Kidney glomerular epithelial cell (primary cell): ENCODE measurements around the gene ZNF469.
A peak's percentile ranks its signal among the peaks of the same experiment; 100 is the strongest.

Experiments used
- DNase-seq: peaks from one replicate; lab custom pipeline; 2025; lab: John Stamatoyannopoulos, UW

ZNF469 gene

GRCh38 chr16:88378401-88378800, 4.4 kb upstream of the ZNF469 start:
- DNase-seq: no peak

GRCh38 chr16:88378836-88379693, 3.7 kb upstream of the ZNF469 start:
- DNase-seq: no peak

GRCh38 chr16:88379694-88380040, 3.1 kb upstream of the ZNF469 start:
- DNase-seq: no peak

- no peak for DNase-seq
Observed at GRCh38 chr16:88380099-88380498, 2.7 kb upstream of the ZNF469 start.

GRCh38 chr16:88380619-88381018, 2.1 kb upstream of the ZNF469 start:
- DNase-seq: no peak

GRCh38 chr16:88381820-88382451, 823 bp upstream of the ZNF469 start:
- DNase-seq: no peak

GRCh38 chr16:88383401-88384221, 852 bp downstream of the ZNF469 start:
- no peak for DNase-seq

GRCh38 chr16:88384222-88385111, 1.7 kb downstream of the ZNF469 start:
- no peak for DNase-seq

GRCh38 chr16:88385112-88385594, 2.4 kb downstream of the ZNF469 start:
- no peak for DNase-seq

- DNase-seq: no peak
Observed at GRCh38 chr16:88385831-88386815, 3.4 kb downstream of the ZNF469 start.

GRCh38 chr16:88387180-88387765, 4.5 kb downstream of the ZNF469 start:
- DNase-seq: no peak

- DNase-seq: peak; percentile 64
Observed at GRCh38 chr16:88387941-88388627, 5.3 kb downstream of the ZNF469 start.

- no peak for DNase-seq
Observed at GRCh38 chr16:88389191-88389590, 6.4 kb downstream of the ZNF469 start.

GRCh38 chr16:88389621-88390160, 6.9 kb downstream of the ZNF469 start:
- no peak for DNase-seq

- no peak for DNase-seq
Observed at GRCh38 chr16:88390265-88390664, 7.5 kb downstream of the ZNF469 start.

GRCh38 chr16:88390735-88391134, 8.0 kb downstream of the ZNF469 start:
- DNase-seq: no peak

GRCh38 chr16:88391144-88391850, 8.5 kb downstream of the ZNF469 start:
- DNase-seq: no peak

- DNase-seq: no peak
Observed at GRCh38 chr16:88392111-88392510, 9.4 kb downstream of the ZNF469 start.
